GM12875 (cell line): ENCODE measurements around the gene ACTL8.

ENCODE experiments used
- H3K4me3 ChIP-seq: one replicate; pipeline ENCODE4 v1.5.1; 2011; ENCODE audit warnings: low read depth, low read length, control low read depth
- CTCF ChIP-seq: IDR thresholded peaks from 2 replicates; pipeline ENCODE4 v1.5.1; 2011; ENCODE audit warnings: low read depth, mild to moderate bottlenecking, control low read depth, inconsistent platforms, low read length, moderate library complexity, borderline replicate concordance; ENCODE audit not compliant: insufficient read depth

The ACTL8 gene

GRCh38 chr1:17734609-17735008, 20.5 kb upstream of the ACTL8 start:
- TF ChIP-seq CTCF: no peak
- no peak overlapping the region for H3K4me3 ChIP-seq

GRCh38 chr1:17735348-17735747, 19.8 kb upstream of the ACTL8 start:
- H3K4me3 ChIP-seq: no peak overlapping the region
- no peak for TF ChIP-seq CTCF

- TF ChIP-seq CTCF: no peak
- no peak overlapping the region for H3K4me3 ChIP-seq
Measured at GRCh38 chr1:17735793-17736192, 19.3 kb upstream of the ACTL8 start.

- no peak overlapping the region for H3K4me3 ChIP-seq
Measured at GRCh38 chr1:17736625-17737024, 18.5 kb upstream of the ACTL8 start.

GRCh38 chr1:17739050-17739449, 16.1 kb upstream of the ACTL8 start:
- H3K4me3 ChIP-seq: no peak overlapping the region
- no peak for TF ChIP-seq CTCF

More at GRCh38 chr1:17736625-17737024, 18.5 kb upstream of the ACTL8 start:
- no peak for TF ChIP-seq CTCF

GRCh38 chr1:17741052-17741451, 14.1 kb upstream of the ACTL8 start:
- H3K4me3 ChIP-seq: no peak overlapping the region
- no peak for TF ChIP-seq CTCF

GRCh38 chr1:17742583-17742982, 12.6 kb upstream of the ACTL8 start:
- no peak overlapping the region for H3K4me3 ChIP-seq
- TF ChIP-seq CTCF: no peak
